HG03103 (cell line): ENCODE data around the gene SNTB2.

ENCODE experiments used
- ATAC-seq: cut with Tn5 transposase; IDR thresholded peaks from one replicate; pipeline ENCODE4 v1.9.1; 2021; ENCODE audit warnings: low read depth; ENCODE audit not compliant: unreplicated experiment

Gene SNTB2

GRCh38 chr16:69179328-69180010 is 7.5 kb upstream of the SNTB2 start:
- no peak for ATAC-seq

- ATAC-seq, result no peak
These were observed 7.0 kb upstream of the SNTB2 start for GRCh38 chr16:69180011-69180338.

DNA sequence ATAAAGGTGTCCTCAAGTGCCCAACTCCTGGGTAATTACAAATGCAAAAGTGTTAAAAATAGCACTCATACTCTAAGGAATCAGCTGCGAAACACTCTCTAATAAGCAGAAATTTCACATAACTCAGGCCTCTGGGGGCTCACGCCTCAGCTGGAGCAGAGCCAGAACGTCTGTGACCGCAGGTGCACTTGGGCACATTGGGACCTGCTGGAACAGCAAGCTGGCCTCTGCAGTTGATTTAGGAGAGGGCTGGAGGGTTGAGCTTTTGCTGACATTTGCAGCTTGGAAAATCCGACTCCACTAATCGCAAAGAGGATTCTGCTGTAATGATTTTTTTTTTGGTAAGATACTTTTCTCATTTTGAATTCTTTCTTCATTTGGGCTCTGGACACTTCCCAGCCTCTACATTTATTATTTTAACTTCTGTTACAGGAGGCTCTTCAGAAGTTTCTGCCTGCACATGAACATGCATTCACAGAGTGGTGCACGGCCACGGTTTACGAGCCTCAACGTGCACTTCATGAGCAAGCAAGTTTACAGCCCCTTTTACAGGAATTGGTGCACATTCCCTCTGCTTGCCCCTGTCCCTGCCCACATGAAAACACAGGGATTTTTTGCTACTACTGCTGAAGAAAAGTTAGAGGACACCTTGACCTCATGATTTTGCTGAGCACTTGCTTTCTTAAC is 4.1 kb upstream of the SNTB2 start:
- no peak for ATAC-seq

GRCh38 chr16:69187446-69188235 is 677 bp downstream of the SNTB2 start:
- no peak for ATAC-seq

DNA sequence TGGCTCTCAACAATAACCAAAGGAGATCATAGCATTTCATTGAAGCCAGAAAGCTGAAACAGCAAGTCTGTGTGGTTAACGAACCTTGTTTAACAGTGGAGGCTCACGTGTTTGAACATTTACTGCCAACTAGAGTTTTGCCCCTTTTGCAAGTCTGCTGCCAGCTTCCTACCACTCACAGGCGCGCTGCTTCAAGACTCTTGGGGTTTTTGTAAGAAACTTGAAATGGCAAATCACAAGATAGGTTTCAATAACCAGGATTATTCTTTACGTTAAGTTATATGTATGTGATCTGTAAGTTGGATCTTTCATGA is 1.2 kb downstream of the SNTB2 start:
- no peak for ATAC-seq

- no peak for ATAC-seq
These were observed 1.8 kb downstream of the SNTB2 start for GRCh38 chr16:69188716-69189115.

GRCh38 chr16:69190046-69190588 is 3.2 kb downstream of the SNTB2 start:
- ATAC-seq, result no peak

GRCh38 chr16:69190598-69190997 is 3.6 kb downstream of the SNTB2 start:
- no peak for ATAC-seq

GRCh38 chr16:69191136-69191535 is 4.2 kb downstream of the SNTB2 start:
- no peak for ATAC-seq

- no peak for ATAC-seq
These were observed 6.9 kb downstream of the SNTB2 start for GRCh38 chr16:69193855-69194254.

DNA sequence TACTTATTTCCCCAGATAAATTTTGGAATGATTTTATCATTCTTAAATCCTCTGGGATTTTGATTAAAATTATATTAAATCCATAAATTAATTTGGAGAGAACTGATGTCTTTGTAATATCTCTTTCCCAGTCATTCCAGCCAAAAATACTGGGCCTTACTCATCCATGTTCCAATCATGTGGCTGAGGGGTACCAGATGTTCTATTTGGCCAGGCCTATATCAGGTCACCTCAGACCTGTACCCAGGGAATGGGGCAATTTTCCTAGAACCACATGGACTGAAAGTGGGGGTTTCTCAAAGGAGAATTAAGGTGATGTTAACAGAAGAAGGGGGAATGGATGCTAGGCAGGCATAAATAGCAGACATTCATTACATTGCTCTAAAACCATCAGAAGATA is 7.5 kb downstream of the SNTB2 start:
- ATAC-seq, result no peak

DNA sequence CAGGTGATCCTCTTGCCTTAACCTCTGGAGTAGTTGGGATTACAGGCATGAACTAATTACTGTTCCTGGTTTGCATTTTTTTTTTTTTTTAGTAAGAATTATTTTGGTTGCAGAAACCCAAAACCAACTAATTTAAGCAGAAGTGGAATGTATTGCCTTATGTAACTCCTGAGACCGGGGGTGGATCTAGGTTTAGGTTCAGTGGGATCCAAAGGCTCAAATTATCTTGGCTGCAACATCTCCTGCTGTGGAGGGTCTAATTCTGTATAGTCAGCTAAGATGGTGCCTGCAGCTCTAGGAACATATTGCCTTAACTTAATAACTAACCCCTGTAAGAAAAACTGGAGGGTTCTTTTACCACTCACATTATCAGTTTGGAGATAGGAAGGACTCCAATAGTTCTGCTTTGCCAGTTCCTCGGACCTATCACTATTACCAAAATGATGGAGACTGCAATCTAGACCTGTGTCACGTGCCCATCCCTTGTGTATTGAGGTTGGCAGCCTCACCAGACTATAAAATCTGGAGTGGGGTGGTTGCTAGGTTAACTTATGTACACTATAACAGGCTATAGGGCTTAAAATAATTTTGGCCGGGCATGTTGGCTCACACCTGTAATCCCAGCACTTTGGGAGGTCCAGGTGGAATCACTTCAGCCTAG is 8.5 kb downstream of the SNTB2 start:
- ATAC-seq, result no peak

DNA sequence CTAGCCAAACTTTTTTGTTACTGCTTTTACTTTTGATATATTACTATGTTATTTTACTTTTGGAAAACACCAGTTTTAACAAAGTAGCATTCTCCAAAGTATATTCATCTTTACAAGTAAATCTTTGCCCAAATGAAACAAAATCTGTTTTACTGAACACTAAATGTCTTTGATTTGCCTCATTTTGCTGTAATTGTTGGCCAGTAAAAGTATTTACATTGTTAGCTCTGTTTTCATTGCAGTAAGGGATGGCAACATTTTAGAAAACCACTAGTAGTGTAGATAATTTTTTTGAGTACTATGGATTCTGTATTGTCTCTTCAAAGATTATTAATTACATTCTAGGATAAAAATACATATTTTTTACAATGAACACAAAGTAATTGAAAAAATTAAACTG is 10.6 kb downstream of the SNTB2 start:
- ATAC-seq, result no peak

GRCh38 chr16:69199382-69199781 is 12.4 kb downstream of the SNTB2 start:
- no peak for ATAC-seq

DNA sequence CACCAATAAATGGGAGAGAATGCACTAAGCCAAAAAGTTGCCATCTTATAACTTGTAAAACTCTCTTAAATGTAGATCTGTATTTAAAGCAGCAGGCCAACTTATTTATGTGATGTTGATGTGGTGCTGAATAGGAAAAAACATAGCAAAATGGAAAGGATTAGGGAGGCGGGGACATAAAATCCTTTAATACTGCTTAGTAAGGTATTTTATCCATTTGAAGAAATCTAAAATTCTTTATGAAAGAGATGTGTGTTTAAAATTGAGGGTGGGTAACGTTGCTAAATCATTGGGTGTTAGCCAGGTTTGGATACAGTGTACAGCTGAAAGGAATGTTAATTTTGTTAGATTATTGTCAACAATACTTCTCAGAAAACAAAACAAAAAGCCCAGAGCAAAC is 14.3 kb downstream of the SNTB2 start:
- no peak for ATAC-seq

DNA sequence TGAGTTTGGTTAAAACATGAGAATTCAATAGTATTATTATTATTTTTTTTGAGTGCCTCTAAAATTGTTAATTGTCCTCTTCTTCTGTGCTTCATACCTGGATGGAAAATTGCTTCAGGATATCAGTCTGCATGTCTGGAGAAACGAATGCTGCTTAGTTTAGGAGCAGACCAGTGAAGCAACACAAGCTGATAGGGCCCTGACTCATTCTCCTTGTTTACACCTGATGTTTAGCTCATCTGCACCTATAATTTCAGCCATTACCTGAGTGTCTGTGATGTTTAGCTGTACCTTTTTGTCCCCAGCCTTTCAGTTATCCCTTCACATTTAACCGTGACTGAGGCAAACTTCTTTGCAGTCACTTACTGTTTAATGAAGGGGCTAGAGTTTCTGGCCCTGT is 14.8 kb downstream of the SNTB2 start:
- ATAC-seq, result no peak

GRCh38 chr16:69204172-69204571 is 17.2 kb downstream of the SNTB2 start:
- ATAC-seq, result no peak

- no peak for ATAC-seq
These were observed 22.8 kb downstream of the SNTB2 start for GRCh38 chr16:69209735-69210134.

GRCh38 chr16:69217433-69217832 is 30.5 kb downstream of the SNTB2 start:
- no peak for ATAC-seq

DNA sequence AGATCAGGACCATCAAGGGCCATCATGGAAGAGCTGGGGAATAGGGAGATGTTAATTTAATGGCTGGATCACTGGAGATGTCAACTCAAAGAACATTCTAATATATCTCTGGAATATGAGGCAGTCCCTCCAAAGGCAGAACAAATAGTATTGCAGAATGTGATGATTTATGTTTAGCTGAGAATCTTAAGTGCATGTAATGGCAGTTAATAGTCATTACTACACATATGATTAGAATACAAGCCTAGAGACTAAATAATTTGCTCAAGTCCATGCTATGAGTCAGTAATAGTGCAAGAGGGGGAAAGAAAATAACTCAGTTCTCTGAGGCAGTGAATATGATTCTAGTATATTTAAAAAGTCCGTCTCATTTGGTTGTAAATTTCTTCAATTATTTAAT is 32.3 kb downstream of the SNTB2 start:
- ATAC-seq, result no peak

DNA sequence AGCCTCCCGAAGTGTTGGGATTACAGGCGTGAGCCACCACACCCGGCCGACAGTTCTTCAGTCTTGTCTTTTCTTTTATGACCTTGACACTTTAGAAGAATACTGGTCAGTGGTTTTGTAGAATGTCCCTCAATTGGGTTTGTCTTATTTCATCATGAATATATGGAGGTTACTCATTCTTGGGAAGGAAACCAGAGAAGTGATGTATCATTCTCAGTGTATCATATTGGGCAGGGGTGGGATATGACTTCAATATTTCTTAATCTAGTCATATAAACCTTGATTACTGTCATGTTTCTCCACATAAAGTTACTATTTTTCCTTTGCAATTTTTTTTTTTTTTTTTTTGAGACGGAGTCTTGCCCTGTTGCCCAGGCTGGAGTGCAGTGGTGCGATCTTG is 36.9 kb downstream of the SNTB2 start:
- no peak for ATAC-seq
